Liver (tissue), 9 donors: ENCODE measurements around the gene FSD1. TPM values are rescaled to one million over a fixed set of nuclear protein-coding genes. Genes with fewer than 3 reads are reported as not detected.

Experiments
- DNase-seq: peaks from one replicate; pipeline ENCODE4 v3.0.0-alpha.2; 2017; ENCODE audit warnings: low spot score
- H3K27ac ChIP-seq, 2 donors: one replicate each; pipeline ENCODE4 v1.7.0; 2013; ENCODE audit warnings: inconsistent platforms in 2 of 2, low read length in 2 of 2, control low read depth in 1 of 2, low read depth in 1 of 2, mild to moderate bottlenecking in 1 of 2
- H3K27me3 ChIP-seq, 4 donors: one replicate each; pipeline versions ENCODE4 v1.6.1 to v1.7.0; 2013; ENCODE audit warnings: low read length in 3 of 4, inconsistent platforms in 1 of 4, mild to moderate bottlenecking in 1 of 4, moderate library complexity in 1 of 4; ENCODE audit not compliant: control insufficient read depth in 4 of 4, insufficient read depth in 4 of 4
- H3K36me3 ChIP-seq, 4 donors: one replicate each; pipeline versions ENCODE4 v1.6.1 to v1.7.0; 2013; ENCODE audit warnings: low read length in 3 of 4, mild to moderate bottlenecking in 3 of 4, low read depth in 1 of 4, moderate library complexity in 1 of 4; ENCODE audit not compliant: control insufficient read depth in 4 of 4, insufficient read depth in 3 of 4
- H3K4me1 ChIP-seq, 4 donors: one replicate each; pipeline versions ENCODE4 v1.6.1 to v1.7.0; 2013; ENCODE audit warnings: low read length in 3 of 4, mild to moderate bottlenecking in 3 of 4, moderate library complexity in 1 of 4; ENCODE audit not compliant: control insufficient read depth in 4 of 4, insufficient read depth in 4 of 4
- H3K4me3 ChIP-seq, 3 donors: one replicate each; pipeline versions ENCODE4 v1.6.1 to v1.7.0; 2013; ENCODE audit warnings: low read length in 3 of 3, control low read depth in 1 of 3, low read depth in 1 of 3, mild to moderate bottlenecking in 1 of 3
- H3K9ac ChIP-seq, 2 donors: one replicate each; pipeline ENCODE4 v1.7.0; 2013; ENCODE audit warnings: low read length in 2 of 2, mild to moderate bottlenecking in 2 of 2, moderate library complexity in 2 of 2, control low read depth in 1 of 2, low read depth in 1 of 2
- H3K9me3 ChIP-seq, 4 donors: one replicate each; pipeline versions ENCODE4 v1.6.1 to v1.7.0; 2013; ENCODE audit warnings: low read length in 3 of 4; ENCODE audit not compliant: control insufficient read depth in 4 of 4
- EGR1 ChIP-seq, 2 donors: IDR thresholded peaks; 2 replicates each; pipeline ENCODE4 v1.6.1; 2016 to 2018; ENCODE audit warnings: antibody characterized with exemption in 2 of 2, low read depth in 2 of 2
- FOXA2 ChIP-seq: IDR thresholded peaks from 2 replicates; pipeline ENCODE4 v1.6.1; 2016; ENCODE audit warnings: antibody characterized with exemption
- GABPA ChIP-seq, 2 donors: IDR thresholded peaks in 1 of 2; conservative IDR thresholded peaks in 1 of 2; 2 replicates each; pipeline ENCODE4 v1.6.1; 2016; ENCODE audit warnings: antibody characterized with exemption in 2 of 2, mild to moderate bottlenecking in 1 of 2, moderate library complexity in 1 of 2
- HNF4A ChIP-seq, 2 donors: conservative IDR thresholded peaks; 2 replicates each; pipeline ENCODE4 v1.6.1; 2016; ENCODE audit warnings: antibody characterized with exemption in 2 of 2, mild to moderate bottlenecking in 2 of 2
- JUND ChIP-seq, 2 donors: IDR thresholded peaks; 2 replicates each; pipeline ENCODE4 v1.6.1; 2016; ENCODE audit warnings: antibody characterized with exemption in 2 of 2
- NR2F2 ChIP-seq: IDR thresholded peaks from 2 replicates; pipeline ENCODE4 v1.6.1; 2016; ENCODE audit warnings: antibody characterized with exemption
- RAD21 ChIP-seq, 2 donors: IDR thresholded peaks; 2 replicates each; pipeline ENCODE4 v1.6.1; 2016; ENCODE audit warnings: antibody characterized with exemption in 2 of 2, mild to moderate bottlenecking in 2 of 2
- RXRA ChIP-seq, 2 donors: IDR thresholded peaks; 2 replicates each; pipeline ENCODE4 v1.6.1; 2017 to 2018; ENCODE audit warnings: antibody characterized with exemption in 2 of 2, mild to moderate bottlenecking in 1 of 2
- SP1 ChIP-seq: IDR thresholded peaks from 2 replicates; pipeline ENCODE4 v1.6.1; 2018; ENCODE audit warnings: antibody characterized with exemption, mild to moderate bottlenecking
- TAF1 ChIP-seq: conservative IDR thresholded peaks from 2 replicates; pipeline ENCODE4 v1.6.1; 2016; ENCODE audit warnings: antibody characterized with exemption, mild to moderate bottlenecking
- YY1 ChIP-seq: IDR thresholded peaks from 2 replicates; pipeline ENCODE4 v1.6.1; 2016; ENCODE audit warnings: antibody characterized with exemption, mild to moderate bottlenecking
- WGBS: extraction: QIAGEN DNeasy Blood & Tissue Kit; methylation state at CpG from one replicate; pipeline ENCODE4 v1.1.7; 2013; 5-methylcytosine and 5-hydroxymethylcytosine counted together
- polyA plus RNA-seq, 2 donors: library from polyadenylated mRNA; stranded (reverse) in 1 of 2; unstranded in 1 of 2; fragments of 200-250 nt in 1 of 2; fragments of >200 nt in 1 of 2; fragmentation: Nextera tagmentation in 1 of 2; extraction: Ambion mirVana in 1 of 2; gene quantifications; one replicate each; pipeline versions ENCODE4 v1.2.1 to v1.2.3, GENCODE V29; 2013 to 2015
- total RNA-seq, 2 donors: library from RNA; depleted of rRNA; stranded (reverse); fragments of >200 nt; gene quantifications; one replicate each; pipeline ENCODE4 v1.2.3, GENCODE V29; 2014
- TF ChIP-seq, protein P1 (sequence below): IDR thresholded peaks from 2 replicates; pipeline ENCODE4 v1.6.1; 2016; ENCODE audit warnings: antibody characterized with exemption
- TF ChIP-seq, protein P2 (sequence below): IDR thresholded peaks from 2 replicates; pipeline ENCODE4 v1.6.1; 2016; ENCODE audit warnings: antibody characterized with exemption
- TF ChIP-seq, protein P3 (sequence below): IDR thresholded peaks from 2 replicates; pipeline ENCODE4 v1.6.1; 2016; ENCODE audit warnings: antibody characterized with exemption, mild to moderate bottlenecking
- TF ChIP-seq, protein P4 (sequence below): IDR thresholded peaks from 2 replicates; pipeline ENCODE4 v1.6.1; 2016; ENCODE audit warnings: antibody characterized with exemption
- TF ChIP-seq, protein P5 (sequence below): fragments of 150-350 bp; IDR thresholded peaks from 2 replicates; pipeline ENCODE4 v1.5.1; 2017; ENCODE audit warnings: improper control_type of control experiment, low read depth, low read length; ENCODE audit not compliant: missing input control
- donor health status: healthy.
- donor health status: healthy.
- donor health status: healthy.
- donor health status: healthy.
- donor health status: healthy.

The FSD1 gene
- total and polyA plus RNA-seq, 4 donors: 0.05 to 0.92 (median 0.19) TPM; not detected in 1

DNA sequence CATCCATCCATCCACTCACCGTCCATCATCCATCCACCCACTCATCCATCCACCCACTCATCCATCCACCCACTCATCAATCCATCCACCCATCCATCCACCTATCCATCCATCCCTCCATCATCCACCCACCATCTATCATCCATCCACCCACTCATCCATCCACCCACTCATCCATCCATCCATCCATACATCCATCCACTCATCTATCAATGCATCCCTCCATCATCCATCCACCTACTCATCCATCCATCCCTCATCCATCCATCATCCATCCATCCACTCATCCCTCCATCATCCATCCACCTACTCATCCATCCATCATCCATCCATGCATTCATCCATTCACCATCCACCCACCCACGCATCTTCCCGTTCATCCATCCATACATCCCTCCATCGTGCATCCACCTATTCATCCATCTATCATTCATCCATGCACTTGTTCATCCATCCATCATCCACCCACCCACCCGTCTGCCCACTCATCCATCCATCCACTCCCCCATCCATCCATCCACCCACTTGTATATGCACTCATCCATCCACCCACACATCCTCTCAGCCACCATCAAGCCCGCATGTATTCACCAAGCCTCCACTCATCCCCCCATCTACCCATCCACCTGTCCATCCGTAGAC is 30.7 kb downstream of the FSD1 start:
- DNase-seq: no peak
- Histone ChIP-seq H3K9ac (no peak overlapping the region), H3K27me3 (no peaks in the 10 kb centered on the region), H3K27ac (no peak overlapping the region), H3K36me3 (peaks cover 0 to 4% (median 2%) of the 10 kb centered on the region in 4 donors), H3K4me3 (no peak overlapping the region), H3K9me3 (no peaks in the 10 kb centered on the region), H3K4me1 (peaks cover 2 to 20% (median 9%) of the 10 kb centered on the region in 4 donors)
- TF ChIP-seq GABPA (IDR thresholded peaks at IDR 0.05 in 1 of 2, conservative IDR thresholded peaks at IDR 0.05 in 1 of 2) (no peak), SP1 (no peak), EGR1 (IDR thresholded peaks at IDR 0.05; ENCODE audit: low read depth in 2 of 2) (no peak), NR2F2 (no peak), RXRA (IDR thresholded peaks at IDR 0.05) (no peak), YY1 (no peak), HNF4A (conservative IDR thresholded peaks at IDR 0.05) (no peak), FOXA2 (no peak), JUND (IDR thresholded peaks at IDR 0.05) (no peak), TAF1 (no peak), RAD21 (IDR thresholded peaks at IDR 0.05) (no peak)
- TF ChIP-seq, protein P1, sequence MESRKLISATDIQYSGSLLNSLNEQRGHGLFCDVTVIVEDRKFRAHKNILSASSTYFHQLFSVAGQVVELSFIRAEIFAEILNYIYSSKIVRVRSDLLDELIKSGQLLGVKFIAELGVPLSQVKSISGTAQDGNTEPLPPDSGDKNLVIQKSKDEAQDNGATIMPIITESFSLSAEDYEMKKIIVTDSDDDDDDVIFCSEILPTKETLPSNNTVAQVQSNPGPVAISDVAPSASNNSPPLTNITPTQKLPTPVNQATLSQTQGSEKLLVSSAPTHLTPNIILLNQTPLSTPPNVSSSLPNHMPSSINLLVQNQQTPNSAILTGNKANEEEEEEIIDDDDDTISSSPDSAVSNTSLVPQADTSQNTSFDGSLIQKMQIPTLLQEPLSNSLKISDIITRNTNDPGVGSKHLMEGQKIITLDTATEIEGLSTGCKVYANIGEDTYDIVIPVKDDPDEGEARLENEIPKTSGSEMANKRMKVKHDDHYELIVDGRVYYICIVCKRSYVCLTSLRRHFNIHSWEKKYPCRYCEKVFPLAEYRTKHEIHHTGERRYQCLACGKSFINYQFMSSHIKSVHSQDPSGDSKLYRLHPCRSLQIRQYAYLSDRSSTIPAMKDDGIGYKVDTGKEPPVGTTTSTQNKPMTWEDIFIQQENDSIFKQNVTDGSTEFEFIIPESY: no peak
- TF ChIP-seq, protein P2, sequence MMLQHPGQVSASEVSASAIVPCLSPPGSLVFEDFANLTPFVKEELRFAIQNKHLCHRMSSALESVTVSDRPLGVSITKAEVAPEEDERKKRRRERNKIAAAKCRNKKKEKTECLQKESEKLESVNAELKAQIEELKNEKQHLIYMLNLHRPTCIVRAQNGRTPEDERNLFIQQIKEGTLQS: no peak
- TF ChIP-seq, protein P3, sequence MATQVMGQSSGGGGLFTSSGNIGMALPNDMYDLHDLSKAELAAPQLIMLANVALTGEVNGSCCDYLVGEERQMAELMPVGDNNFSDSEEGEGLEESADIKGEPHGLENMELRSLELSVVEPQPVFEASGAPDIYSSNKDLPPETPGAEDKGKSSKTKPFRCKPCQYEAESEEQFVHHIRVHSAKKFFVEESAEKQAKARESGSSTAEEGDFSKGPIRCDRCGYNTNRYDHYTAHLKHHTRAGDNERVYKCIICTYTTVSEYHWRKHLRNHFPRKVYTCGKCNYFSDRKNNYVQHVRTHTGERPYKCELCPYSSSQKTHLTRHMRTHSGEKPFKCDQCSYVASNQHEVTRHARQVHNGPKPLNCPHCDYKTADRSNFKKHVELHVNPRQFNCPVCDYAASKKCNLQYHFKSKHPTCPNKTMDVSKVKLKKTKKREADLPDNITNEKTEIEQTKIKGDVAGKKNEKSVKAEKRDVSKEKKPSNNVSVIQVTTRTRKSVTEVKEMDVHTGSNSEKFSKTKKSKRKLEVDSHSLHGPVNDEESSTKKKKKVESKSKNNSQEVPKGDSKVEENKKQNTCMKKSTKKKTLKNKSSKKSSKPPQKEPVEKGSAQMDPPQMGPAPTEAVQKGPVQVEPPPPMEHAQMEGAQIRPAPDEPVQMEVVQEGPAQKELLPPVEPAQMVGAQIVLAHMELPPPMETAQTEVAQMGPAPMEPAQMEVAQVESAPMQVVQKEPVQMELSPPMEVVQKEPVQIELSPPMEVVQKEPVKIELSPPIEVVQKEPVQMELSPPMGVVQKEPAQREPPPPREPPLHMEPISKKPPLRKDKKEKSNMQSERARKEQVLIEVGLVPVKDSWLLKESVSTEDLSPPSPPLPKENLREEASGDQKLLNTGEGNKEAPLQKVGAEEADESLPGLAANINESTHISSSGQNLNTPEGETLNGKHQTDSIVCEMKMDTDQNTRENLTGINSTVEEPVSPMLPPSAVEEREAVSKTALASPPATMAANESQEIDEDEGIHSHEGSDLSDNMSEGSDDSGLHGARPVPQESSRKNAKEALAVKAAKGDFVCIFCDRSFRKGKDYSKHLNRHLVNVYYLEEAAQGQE: no peak
- TF ChIP-seq, protein P4, sequence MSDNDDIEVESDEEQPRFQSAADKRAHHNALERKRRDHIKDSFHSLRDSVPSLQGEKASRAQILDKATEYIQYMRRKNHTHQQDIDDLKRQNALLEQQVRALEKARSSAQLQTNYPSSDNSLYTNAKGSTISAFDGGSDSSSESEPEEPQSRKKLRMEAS: no peak
- TF ChIP-seq, protein P5, sequence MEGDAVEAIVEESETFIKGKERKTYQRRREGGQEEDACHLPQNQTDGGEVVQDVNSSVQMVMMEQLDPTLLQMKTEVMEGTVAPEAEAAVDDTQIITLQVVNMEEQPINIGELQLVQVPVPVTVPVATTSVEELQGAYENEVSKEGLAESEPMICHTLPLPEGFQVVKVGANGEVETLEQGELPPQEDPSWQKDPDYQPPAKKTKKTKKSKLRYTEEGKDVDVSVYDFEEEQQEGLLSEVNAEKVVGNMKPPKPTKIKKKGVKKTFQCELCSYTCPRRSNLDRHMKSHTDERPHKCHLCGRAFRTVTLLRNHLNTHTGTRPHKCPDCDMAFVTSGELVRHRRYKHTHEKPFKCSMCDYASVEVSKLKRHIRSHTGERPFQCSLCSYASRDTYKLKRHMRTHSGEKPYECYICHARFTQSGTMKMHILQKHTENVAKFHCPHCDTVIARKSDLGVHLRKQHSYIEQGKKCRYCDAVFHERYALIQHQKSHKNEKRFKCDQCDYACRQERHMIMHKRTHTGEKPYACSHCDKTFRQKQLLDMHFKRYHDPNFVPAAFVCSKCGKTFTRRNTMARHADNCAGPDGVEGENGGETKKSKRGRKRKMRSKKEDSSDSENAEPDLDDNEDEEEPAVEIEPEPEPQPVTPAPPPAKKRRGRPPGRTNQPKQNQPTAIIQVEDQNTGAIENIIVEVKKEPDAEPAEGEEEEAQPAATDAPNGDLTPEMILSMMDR: no peak
- 90% methylated on average over 7 of the region's 7 CpGs for WGBS
